ENCODE results near the gene SPON1.

GRCh38 chr11:14149683-14150082 is 187.2 kb downstream of the SPON1 start:
- no peak for TF ChIP-seq HNF4G (IDR thresholded peaks at IDR 0.05)
- no peak for TF ChIP-seq CTCF (IDR thresholded peaks at IDR 0.05; ENCODE audit: low read depth, low read length, missing input control)
- TF ChIP-seq RAD21 (IDR thresholded peaks at IDR 0.05) = no peak
- no peak for TF ChIP-seq TAF1 (conservative IDR thresholded peaks at IDR 0.05)
- no peak for TF ChIP-seq JUND (IDR thresholded peaks at IDR 0.05)
